Inflammatory macrophage treated with lipopolysaccharide for 1 hour (primary cell): ENCODE data around the gene RORB.

Experiments used
- DNase-seq, 2 donors: peaks; one replicate each; pipeline ENCODE4 v3.0.0-alpha.2; 2020 to 2022

Gene RORB

GRCh38 chr9:74609671-74610405 lies 112.7 kb downstream of the RORB start:
- no peak for DNase-seq

GRCh38 chr9:74610523-74611061 lies 113.5 kb downstream of the RORB start:
- DNase-seq: no peak

- no peak for DNase-seq
Measured at GRCh38 chr9:74630228-74630627, 133.1 kb downstream of the RORB start.

GRCh38 chr9:74639112-74639511 lies 142.0 kb downstream of the RORB start:
- DNase-seq: no peak

GRCh38 chr9:74642376-74642775 lies 145.2 kb downstream of the RORB start:
- DNase-seq: no peak

- DNase-seq: no peak
Measured at GRCh38 chr9:74643303-74643923, 146.3 kb downstream of the RORB start.

GRCh38 chr9:74644023-74644422 lies 146.9 kb downstream of the RORB start:
- DNase-seq: no peak

- DNase-seq: no peak
Measured at GRCh38 chr9:74645007-74645639, 148.0 kb downstream of the RORB start.

GRCh38 chr9:74653410-74654080 lies 156.4 kb downstream of the RORB start:
- no peak for DNase-seq

- no peak for DNase-seq
Measured at GRCh38 chr9:74662674-74663073, 165.5 kb downstream of the RORB start.

- DNase-seq: no peak
Measured at GRCh38 chr9:74663439-74663838, 166.3 kb downstream of the RORB start.

- DNase-seq: no peak
Measured at GRCh38 chr9:74666625-74667316, 169.6 kb downstream of the RORB start.

GRCh38 chr9:74672237-74672636 lies 175.1 kb downstream of the RORB start:
- no peak for DNase-seq

- no peak for DNase-seq
Measured at GRCh38 chr9:74674077-74674476, 176.9 kb downstream of the RORB start.

- DNase-seq: no peak
Measured at GRCh38 chr9:74681906-74682305, 184.8 kb downstream of the RORB start.

- DNase-seq: no peak
Measured at GRCh38 chr9:74683322-74683721, 186.2 kb downstream of the RORB start.

GRCh38 chr9:74691058-74691457 lies 193.9 kb downstream of the RORB start:
- DNase-seq: no peak

- no peak for DNase-seq
Measured at GRCh38 chr9:74696520-74696919, 199.4 kb downstream of the RORB start.

GRCh38 chr9:74697535-74697934 lies 200.4 kb downstream of the RORB start:
- DNase-seq: no peak

GRCh38 chr9:74711341-74711740 lies 214.2 kb downstream of the RORB start:
- DNase-seq: no peak

GRCh38 chr9:74718709-74719108 lies 221.6 kb downstream of the RORB start:
- no peak for DNase-seq

GRCh38 chr9:74719306-74719705 lies 222.2 kb downstream of the RORB start:
- DNase-seq: no peak
